Activated CD4-positive, alpha-beta T cell treated with anti-CD3 and anti-CD28 coated beads, Interleukin-2, Interleukin-6, amounts not matched to agents 100 ng/mL and 50 ng/mL, durations not matched to agents 16 hours and 8 hours (primary cell): ENCODE results near the gene BCL11A.

Experiments
- DNase-seq: peaks from one replicate; pipeline ENCODE4 v3.0.0-alpha.2; 2020

Gene BCL11A

DNA sequence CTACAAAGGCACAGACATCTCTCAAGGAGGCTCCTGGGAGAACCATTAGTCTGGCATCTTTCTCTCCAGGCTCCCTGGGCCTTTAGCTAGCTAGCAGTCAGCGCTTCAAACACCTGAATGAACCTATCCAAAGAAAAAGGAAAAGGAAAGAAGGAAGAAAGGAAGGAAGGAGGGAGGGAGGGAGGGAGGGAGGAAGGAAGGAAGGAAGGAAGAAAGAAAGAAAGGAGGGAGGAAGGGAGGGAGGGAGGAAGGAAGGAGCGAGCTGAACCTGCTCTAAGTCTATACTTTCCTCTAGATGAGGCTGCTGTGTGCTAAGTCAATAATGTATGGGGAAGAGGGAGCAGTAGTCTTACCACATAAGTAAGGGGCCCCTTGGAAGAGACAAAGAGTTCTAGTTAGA is 5.1 kb upstream of the BCL11A start:
- no peak for DNase-seq

- DNase-seq, result no peak
Measured at GRCh38 chr2:60557486-60557864, 4.0 kb upstream of the BCL11A start.

- DNase-seq, result no peak
Measured at GRCh38 chr2:60556576-60557485, 3.4 kb upstream of the BCL11A start.

GRCh38 chr2:60556175-60556574 is 2.7 kb upstream of the BCL11A start:
- DNase-seq, result no peak

- no peak for DNase-seq
Measured at GRCh38 chr2:60555783-60556139, 2.3 kb upstream of the BCL11A start.

GRCh38 chr2:60555066-60555782 is 1.8 kb upstream of the BCL11A start:
- DNase-seq, result peak; percentile 63

GRCh38 chr2:60554646-60555065 is 1.2 kb upstream of the BCL11A start:
- no peak for DNase-seq

GRCh38 chr2:60554074-60554645 is 706 bp upstream of the BCL11A start:
- DNase-seq, result peak; percentile 23

- DNase-seq, result no peak
Measured at GRCh38 chr2:60552851-60553494, 481 bp downstream of the BCL11A start.

GRCh38 chr2:60552078-60552850 is 1.2 kb downstream of the BCL11A start:
- no peak for DNase-seq

GRCh38 chr2:60551240-60552077 is 2.0 kb downstream of the BCL11A start:
- DNase-seq, result no peak

GRCh38 chr2:60550984-60551239 is 2.5 kb downstream of the BCL11A start:
- DNase-seq, result no peak

GRCh38 chr2:60550178-60550983 is 3.1 kb downstream of the BCL11A start:
- DNase-seq, result peak; percentile 61

DNA sequence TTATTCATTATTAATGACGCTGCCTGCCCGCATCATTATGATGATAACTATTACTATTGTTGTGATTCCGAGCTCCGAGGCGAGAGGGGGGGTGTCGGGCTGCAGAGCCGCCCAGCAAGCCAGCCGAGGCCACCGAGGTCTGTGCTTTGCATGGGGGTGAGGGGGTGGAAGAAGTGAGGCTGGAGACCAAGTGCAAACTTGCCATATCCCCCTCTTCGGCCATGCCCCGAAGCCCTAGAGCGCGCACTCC is 3.6 kb downstream of the BCL11A start:
- no peak for DNase-seq

- no peak for DNase-seq
Measured at GRCh38 chr2:60549238-60549927, 4.1 kb downstream of the BCL11A start.

GRCh38 chr2:60548845-60549237 is 4.6 kb downstream of the BCL11A start:
- DNase-seq, result no peak

- DNase-seq, result no peak
Measured at GRCh38 chr2:60548311-60548710, 5.1 kb downstream of the BCL11A start.

GRCh38 chr2:60547841-60548240 is 5.6 kb downstream of the BCL11A start:
- no peak for DNase-seq

GRCh38 chr2:60546756-60547420 is 6.6 kb downstream of the BCL11A start:
- no peak for DNase-seq

- DNase-seq, result no peak
Measured at GRCh38 chr2:60544954-60545560, 8.4 kb downstream of the BCL11A start.
